ENCODE data around the gene TCF7L2.
A peak's percentile ranks its signal among the peaks of the same experiment; 100 is the strongest.

Gene TCF7L2

GRCh38 chr10:113085776-113086175, 135.7 kb downstream of the TCF7L2 start:
- H3K27me3 ChIP-seq (ENCODE audit: control insufficient read depth in 2 of 2, insufficient read depth in 2 of 2, low read length in 2 of 2): no peaks in the 10 kb centered on the region
- no peak overlapping the region for H3K4me3 ChIP-seq (ENCODE audit: low read length in 2 of 2)
- H3K9ac ChIP-seq (ENCODE audit: low read depth in 1 of 2, low read length in 2 of 2): no peak overlapping the region
- H3K9me3 ChIP-seq (ENCODE audit: control insufficient read depth in 2 of 2, low read length in 2 of 2): no peaks in the 10 kb centered on the region
- peaks cover 0 to 5% of the 10 kb centered on the region in 2 donors for H3K36me3 ChIP-seq (ENCODE audit: control insufficient read depth in 2 of 2, insufficient read depth in 2 of 2, low read length in 2 of 2)
- peak overlapping the region; percentile 67 to 77 for H3K27ac ChIP-seq (ENCODE audit: low read depth in 2 of 2, low read length in 2 of 2)
- H3K4me1 ChIP-seq (ENCODE audit: control insufficient read depth in 2 of 2, insufficient read depth in 2 of 2, low read length in 2 of 2): peaks cover 29 to 53% of the 10 kb centered on the region in 2 donors

DNA sequence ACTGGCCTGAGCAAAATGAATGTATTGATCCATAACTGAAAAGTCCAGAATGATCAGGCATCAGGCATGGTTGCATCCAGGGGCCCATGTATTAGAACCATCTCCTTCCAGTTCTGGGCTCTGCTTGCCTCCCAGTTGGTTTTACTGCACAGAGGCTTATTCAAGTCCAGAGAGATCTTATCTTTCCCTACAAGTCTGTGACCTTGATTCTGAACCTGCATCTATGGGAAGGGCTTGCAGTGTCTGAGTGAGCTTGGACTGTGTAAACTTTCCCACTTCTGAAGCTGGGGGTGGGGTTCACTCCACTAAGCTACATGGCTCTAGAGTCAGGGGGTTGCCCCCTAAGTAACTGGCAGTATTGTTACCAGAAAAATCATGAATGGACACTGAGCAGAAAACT, 136.2 kb downstream of the TCF7L2 start:
- Histone ChIP-seq H3K27ac (ENCODE audit: low read depth in 2 of 2, low read length in 2 of 2) (peak overlapping the region; percentile 67 to 77), H3K9me3 (ENCODE audit: control insufficient read depth in 2 of 2, low read length in 2 of 2) (no peaks in the 10 kb centered on the region), H3K27me3 (ENCODE audit: control insufficient read depth in 2 of 2, insufficient read depth in 2 of 2, low read length in 2 of 2) (no peaks in the 10 kb centered on the region), H3K36me3 (ENCODE audit: control insufficient read depth in 2 of 2, insufficient read depth in 2 of 2, low read length in 2 of 2) (peaks cover 0 to 5% of the 10 kb centered on the region in 2 donors), H3K4me1 (ENCODE audit: control insufficient read depth in 2 of 2, insufficient read depth in 2 of 2, low read length in 2 of 2) (peaks cover 29 to 54% of the 10 kb centered on the region in 2 donors), H3K9ac (ENCODE audit: low read depth in 1 of 2, low read length in 2 of 2) (no peak overlapping the region), H3K4me3 (ENCODE audit: low read length in 2 of 2) (no peak overlapping the region)

DNA sequence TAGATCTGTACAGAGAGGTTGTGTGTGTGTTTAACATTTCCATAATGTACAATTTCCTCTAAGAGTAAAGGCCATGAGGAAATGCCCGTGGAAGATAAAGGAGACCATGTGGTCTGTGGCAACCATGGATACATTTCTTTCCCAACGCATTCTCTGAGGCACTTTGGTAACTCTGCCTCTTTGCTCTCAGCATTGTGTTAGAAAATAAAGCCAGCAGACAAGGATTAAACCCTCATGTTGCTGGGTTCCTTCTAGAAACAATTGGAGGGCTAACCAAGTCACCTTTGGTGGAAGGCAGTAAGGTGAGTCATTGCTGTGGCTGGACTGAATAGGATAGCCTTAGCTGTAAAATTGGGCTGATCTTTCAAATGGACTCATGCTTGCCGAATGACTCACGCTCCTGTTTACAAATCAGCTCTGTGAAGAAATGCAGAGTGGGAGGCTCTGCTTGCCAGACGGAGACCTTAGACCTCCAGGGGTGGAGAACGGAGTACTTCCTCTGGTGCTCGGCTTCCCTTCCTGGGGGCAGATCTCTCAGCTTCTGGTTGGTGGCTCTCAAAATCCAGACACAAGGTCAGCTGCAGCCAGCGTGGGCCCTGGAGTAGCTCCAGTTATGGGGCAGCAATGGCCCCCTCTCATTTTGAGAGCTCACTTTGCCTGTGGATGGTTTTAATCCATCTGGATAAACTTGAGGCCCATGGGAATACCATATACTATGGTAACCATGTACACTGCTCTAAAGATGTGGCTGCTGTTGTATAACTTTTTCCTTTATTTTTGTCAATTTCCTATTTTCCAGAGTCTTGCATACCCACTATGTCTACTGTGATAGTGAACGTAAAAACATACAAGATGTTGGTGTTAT, 137.3 kb downstream of the TCF7L2 start:
- H3K27me3 ChIP-seq (ENCODE audit: control insufficient read depth in 2 of 2, insufficient read depth in 2 of 2, low read length in 2 of 2): no peaks in the 10 kb centered on the region
- peaks cover 4 to 5% of the 10 kb centered on the region in 2 donors for H3K36me3 ChIP-seq (ENCODE audit: control insufficient read depth in 2 of 2, insufficient read depth in 2 of 2, low read length in 2 of 2)
- H3K9me3 ChIP-seq (ENCODE audit: control insufficient read depth in 2 of 2, low read length in 2 of 2): no peaks in the 10 kb centered on the region
- H3K4me3 ChIP-seq (ENCODE audit: low read length in 2 of 2): no peak overlapping the region
- peak overlapping the region in 1 of 2 donors; percentile 28 for H3K9ac ChIP-seq (ENCODE audit: low read depth in 1 of 2, low read length in 2 of 2)
- peak overlapping the region; percentile 67 to 77 for H3K27ac ChIP-seq (ENCODE audit: low read depth in 2 of 2, low read length in 2 of 2)
- peaks cover 37 to 65% of the 10 kb centered on the region in 2 donors for H3K4me1 ChIP-seq (ENCODE audit: control insufficient read depth in 2 of 2, insufficient read depth in 2 of 2, low read length in 2 of 2)

GRCh38 chr10:113088194-113088593, 138.1 kb downstream of the TCF7L2 start:
- H3K27ac ChIP-seq (ENCODE audit: low read depth in 2 of 2, low read length in 2 of 2): peak overlapping the region; percentile 52 to 77
- no peaks in the 10 kb centered on the region for H3K9me3 ChIP-seq (ENCODE audit: control insufficient read depth in 2 of 2, low read length in 2 of 2)
- H3K4me3 ChIP-seq (ENCODE audit: low read length in 2 of 2): no peak overlapping the region
- H3K36me3 ChIP-seq (ENCODE audit: control insufficient read depth in 2 of 2, insufficient read depth in 2 of 2, low read length in 2 of 2): peaks cover 3 to 4% of the 10 kb centered on the region in 2 donors
- H3K4me1 ChIP-seq (ENCODE audit: control insufficient read depth in 2 of 2, insufficient read depth in 2 of 2, low read length in 2 of 2): peaks cover 45 to 69% of the 10 kb centered on the region in 2 donors
- H3K9ac ChIP-seq (ENCODE audit: low read depth in 1 of 2, low read length in 2 of 2): no peak overlapping the region
- no peaks in the 10 kb centered on the region for H3K27me3 ChIP-seq (ENCODE audit: control insufficient read depth in 2 of 2, insufficient read depth in 2 of 2, low read length in 2 of 2)

- peaks cover 0 to 4% of the 10 kb centered on the region in 2 donors for H3K36me3 ChIP-seq (ENCODE audit: control insufficient read depth in 2 of 2, insufficient read depth in 2 of 2, low read length in 2 of 2)
- peak overlapping the region; percentile 69 to 79 for H3K27ac ChIP-seq (ENCODE audit: low read depth in 2 of 2, low read length in 2 of 2)
- H3K27me3 ChIP-seq (ENCODE audit: control insufficient read depth in 2 of 2, insufficient read depth in 2 of 2, low read length in 2 of 2): no peaks in the 10 kb centered on the region
- H3K9me3 ChIP-seq (ENCODE audit: control insufficient read depth in 2 of 2, low read length in 2 of 2): no peaks in the 10 kb centered on the region
- H3K4me3 ChIP-seq (ENCODE audit: low read length in 2 of 2): no peak overlapping the region
- peaks cover 47 to 75% of the 10 kb centered on the region in 2 donors for H3K4me1 ChIP-seq (ENCODE audit: control insufficient read depth in 2 of 2, insufficient read depth in 2 of 2, low read length in 2 of 2)
- no peak overlapping the region for H3K9ac ChIP-seq (ENCODE audit: low read depth in 1 of 2, low read length in 2 of 2)
These were observed 139.5 kb downstream of the TCF7L2 start for GRCh38 chr10:113089551-113089950.

- Histone ChIP-seq H3K9ac (ENCODE audit: low read depth in 1 of 2, low read length in 2 of 2) (peak overlapping the region in 1 of 2 donors; percentile 26), H3K9me3 (ENCODE audit: control insufficient read depth in 2 of 2, low read length in 2 of 2) (no peaks in the 10 kb centered on the region), H3K4me1 (ENCODE audit: control insufficient read depth in 2 of 2, insufficient read depth in 2 of 2, low read length in 2 of 2) (peaks cover 33 to 61% of the 10 kb centered on the region in 2 donors), H3K36me3 (ENCODE audit: control insufficient read depth in 2 of 2, insufficient read depth in 2 of 2, low read length in 2 of 2) (peaks cover 0 to 6% of the 10 kb centered on the region in 2 donors), H3K27me3 (ENCODE audit: control insufficient read depth in 2 of 2, insufficient read depth in 2 of 2, low read length in 2 of 2) (no peaks in the 10 kb centered on the region), H3K4me3 (ENCODE audit: low read length in 2 of 2) (peak overlapping the region in 1 of 2 donors; percentile 17), H3K27ac (ENCODE audit: low read depth in 2 of 2, low read length in 2 of 2) (peak overlapping the region; percentile 79 to 92)
These were observed 141.9 kb downstream of the TCF7L2 start for GRCh38 chr10:113091920-113092319.

GRCh38 chr10:113093188-113094113, 143.4 kb downstream of the TCF7L2 start:
- no peaks in the 10 kb centered on the region for H3K9me3 ChIP-seq (ENCODE audit: control insufficient read depth in 2 of 2, low read length in 2 of 2)

DNA sequence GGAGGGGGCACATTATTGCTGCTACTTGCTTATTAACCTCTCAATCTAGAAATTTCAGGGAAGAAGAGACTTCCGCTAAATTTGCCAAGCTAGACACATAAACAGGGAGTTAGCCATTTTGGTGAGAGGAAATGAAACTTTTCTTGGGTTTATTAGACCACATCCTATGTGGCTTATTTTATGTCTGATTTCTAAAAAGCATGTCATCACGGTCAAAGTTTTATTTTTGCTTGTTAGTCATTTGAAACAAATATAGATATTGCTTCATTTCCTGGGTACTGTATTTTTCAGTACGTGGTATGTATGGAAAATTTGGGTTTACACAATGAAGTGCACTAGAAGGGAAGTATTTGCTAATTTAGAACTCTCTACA, 144.1 kb downstream of the TCF7L2 start:
- Histone ChIP-seq H3K4me3 (ENCODE audit: low read length in 2 of 2) (peak overlapping the region in 1 of 2 donors; percentile 46), H3K4me1 (ENCODE audit: control insufficient read depth in 2 of 2, insufficient read depth in 2 of 2, low read length in 2 of 2) (peaks cover 23 to 45% of the 10 kb centered on the region in 2 donors), H3K27ac (ENCODE audit: low read depth in 2 of 2, low read length in 2 of 2) (peak overlapping the region; percentile 78 to 87), H3K27me3 (ENCODE audit: control insufficient read depth in 2 of 2, insufficient read depth in 2 of 2, low read length in 2 of 2) (no peaks in the 10 kb centered on the region), H3K9ac (ENCODE audit: low read depth in 1 of 2, low read length in 2 of 2) (peak overlapping the region; percentile 24 to 27), H3K9me3 (ENCODE audit: control insufficient read depth in 2 of 2, low read length in 2 of 2) (no peaks in the 10 kb centered on the region), H3K36me3 (ENCODE audit: control insufficient read depth in 2 of 2, insufficient read depth in 2 of 2, low read length in 2 of 2) (peaks cover 0 to 12% of the 10 kb centered on the region in 2 donors)

More at GRCh38 chr10:113093188-113094113, 143.4 kb downstream of the TCF7L2 start:
- peaks cover 23 to 46% of the 10 kb centered on the region in 2 donors for H3K4me1 ChIP-seq (ENCODE audit: control insufficient read depth in 2 of 2, insufficient read depth in 2 of 2, low read length in 2 of 2)
- H3K4me3 ChIP-seq (ENCODE audit: low read length in 2 of 2): peak overlapping the region in 1 of 2 donors; percentile 46
- H3K27ac ChIP-seq (ENCODE audit: low read depth in 2 of 2, low read length in 2 of 2): peak overlapping the region; percentile 79 to 92
- H3K27me3 ChIP-seq (ENCODE audit: control insufficient read depth in 2 of 2, insufficient read depth in 2 of 2, low read length in 2 of 2): no peaks in the 10 kb centered on the region
- H3K9ac ChIP-seq (ENCODE audit: low read depth in 1 of 2, low read length in 2 of 2): peak overlapping the region in 1 of 2 donors; percentile 24
- peaks cover 0 to 8% of the 10 kb centered on the region in 2 donors for H3K36me3 ChIP-seq (ENCODE audit: control insufficient read depth in 2 of 2, insufficient read depth in 2 of 2, low read length in 2 of 2)

- Histone ChIP-seq H3K4me1 (ENCODE audit: control insufficient read depth in 2 of 2, insufficient read depth in 2 of 2, low read length in 2 of 2) (peaks cover 22 to 39% of the 10 kb centered on the region in 2 donors), H3K27ac (ENCODE audit: low read depth in 2 of 2, low read length in 2 of 2) (no peak overlapping the region), H3K27me3 (ENCODE audit: control insufficient read depth in 2 of 2, insufficient read depth in 2 of 2, low read length in 2 of 2) (no peaks in the 10 kb centered on the region), H3K36me3 (ENCODE audit: control insufficient read depth in 2 of 2, insufficient read depth in 2 of 2, low read length in 2 of 2) (peaks cover 4 to 13% of the 10 kb centered on the region in 2 donors), H3K4me3 (ENCODE audit: low read length in 2 of 2) (no peak overlapping the region), H3K9ac (ENCODE audit: low read depth in 1 of 2, low read length in 2 of 2) (no peak overlapping the region), H3K9me3 (ENCODE audit: control insufficient read depth in 2 of 2, low read length in 2 of 2) (no peaks in the 10 kb centered on the region)
These were observed 145.5 kb downstream of the TCF7L2 start for GRCh38 chr10:113095419-113096127.
